Gastrocnemius medialis (tissue), 4 donors: ENCODE measurements around the gene PMVK. TPM values are rescaled to one million over a fixed set of nuclear protein-coding genes. Genes with fewer than 3 reads are reported as not detected.

ENCODE experiments used
- ATAC-seq, 2 donors: fragments of 150-250 bp; one replicate each; pipeline ENCODE4 v1.9.1; 2016
- DNase-seq, 2 donors: peaks; one replicate each; pipeline ENCODE4 v3.0.0-alpha.2; 2019
- H3K27ac ChIP-seq, 4 donors: fragments of 200-600 bp; sonication (generic); 1 replicate in 1 of 4; 2 replicates in 3 of 4; pipeline ENCODE4 v1.5.1; 2016 to 2018; ENCODE audit warnings: mild to moderate bottlenecking in 2 of 4, moderate library complexity in 1 of 4
- H3K27me3 ChIP-seq, 3 donors: fragments of 200-600 bp; sonication (generic) in 2 of 3; 1 replicate in 1 of 3; 2 replicates in 2 of 3; pipeline versions ENCODE4 v1.5.1 to v1.6.0; 2016 to 2019; ENCODE audit warnings: mild to moderate bottlenecking in 1 of 3, moderate library complexity in 1 of 3
- H3K36me3 ChIP-seq, 2 donors: fragments of 200-600 bp; sonication (generic) in 1 of 2; one replicate each; pipeline ENCODE4 v1.5.1; 2017 to 2018
- H3K4me1 ChIP-seq, 2 donors: fragments of 200-600 bp; sonication (generic) in 1 of 2; one replicate each; pipeline ENCODE4 v1.5.1; 2016 to 2017; ENCODE audit warnings: mild to moderate bottlenecking in 2 of 2
- H3K4me3 ChIP-seq, 4 donors: fragments of 200-600 bp; sonication (generic) in 3 of 4; 1 replicate in 1 of 4; 2 replicates in 3 of 4; pipeline ENCODE4 v1.5.1; 2016 to 2019; ENCODE audit warnings: mild to moderate bottlenecking in 2 of 4
- H3K9me3 ChIP-seq, 3 donors: fragments of 200-600 bp; sonication (generic) in 2 of 3; 1 replicate in 1 of 3; 2 replicates in 2 of 3; pipeline ENCODE4 v1.5.1; 2016 to 2019
- POLR2A ChIP-seq, 2 donors: fragments of 450-650 bp; IDR thresholded peaks; one replicate each; pipeline ENCODE4 v1.6.1; 2017; ENCODE audit warnings: antibody characterized with exemption in 2 of 2, mild to moderate bottlenecking in 2 of 2, moderate library complexity in 2 of 2
- in situ Hi-C, 4 donors: fragments of 200-750 bp; cut with MboI; loops; one replicate each; pipeline versions ENCODE4 v1.15.0 to v1.8.0; 2017; ENCODE audit warnings: low sequenced_read_pairs in 4 of 4
- intact Hi-C: fragments of 100-400 bp; cut with DNase I; formaldehyde crosslinking; loops from one replicate; pipeline ENCODE4 v1.15.1; 2023; ENCODE audit warnings: low total_unique reads
- total RNA-seq, 4 donors: library from RNA; depleted of rRNA; stranded (reverse); fragments of >200 nt; gene quantifications; one replicate each; pipeline versions ENCODE4 v1.1.0 to v1.2.3, GENCODE V29; 2016
- TF ChIP-seq, protein P1 (sequence below), 5 experiments: fragments of 450-650 bp in 3 of 5; fragments of 200-600 bp in 2 of 5; sonication (generic) in 2 of 5; IDR thresholded peaks in 4 of 5; conservative IDR thresholded peaks in 1 of 5; 1 replicate in 4 of 5; 2 replicates in 1 of 5; pipeline ENCODE4 v1.5.1; 2016 to 2019; ENCODE audit warnings: antibody characterized with exemption in 5 of 5, mild to moderate bottlenecking in 3 of 5, moderate library complexity in 3 of 5

The PMVK gene
- total RNA-seq, 4 donors from 2014 or later = 4.6 to 7.6 (median 6.1) TPM

DNA sequence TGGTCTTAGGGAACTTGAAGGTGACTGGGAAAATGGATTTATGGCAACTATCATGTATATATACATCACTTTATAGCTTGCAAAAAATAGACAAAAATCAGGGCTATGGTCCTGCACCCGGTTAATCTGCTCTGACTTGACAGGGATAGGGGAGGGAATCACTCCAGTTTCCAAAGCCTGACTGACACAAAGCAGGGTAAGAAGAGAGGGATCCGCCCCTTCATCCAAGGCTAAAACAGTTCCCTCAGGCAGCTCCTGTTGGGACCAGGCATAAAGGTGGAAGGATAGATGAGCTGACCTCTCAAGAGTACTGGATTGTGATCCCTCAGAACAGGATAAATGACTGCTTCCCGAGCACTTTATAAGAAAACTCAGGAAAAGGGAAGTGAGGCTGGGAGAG is 18.0 kb upstream of the PMVK start:
- H3K27ac ChIP-seq = peak overlapping the region; percentile 92 to 98 (median 94)
- ATAC-seq = no peak
- no peak for DNase-seq
- peaks cover 53 to 56% of the 10 kb centered on the region in 2 donors for H3K4me1 ChIP-seq
- no peaks in the 10 kb centered on the region for H3K27me3 ChIP-seq
- peaks cover 0 to 29% of the 10 kb centered on the region in 2 donors for H3K36me3 ChIP-seq
- intact Hi-C loops = no loop called here
- in situ Hi-C loops = loop anchor here in 1 of 4 donors (25.0 kb wide), 1 partner anchor 108 kb away; the partner anchor contains the start of genes ADAM15 and EFNA4
- no peaks in the 10 kb centered on the region for H3K9me3 ChIP-seq
- peak overlapping the region; percentile 67 to 77 (median 69) for H3K4me3 ChIP-seq
- TF ChIP-seq, protein P1, sequence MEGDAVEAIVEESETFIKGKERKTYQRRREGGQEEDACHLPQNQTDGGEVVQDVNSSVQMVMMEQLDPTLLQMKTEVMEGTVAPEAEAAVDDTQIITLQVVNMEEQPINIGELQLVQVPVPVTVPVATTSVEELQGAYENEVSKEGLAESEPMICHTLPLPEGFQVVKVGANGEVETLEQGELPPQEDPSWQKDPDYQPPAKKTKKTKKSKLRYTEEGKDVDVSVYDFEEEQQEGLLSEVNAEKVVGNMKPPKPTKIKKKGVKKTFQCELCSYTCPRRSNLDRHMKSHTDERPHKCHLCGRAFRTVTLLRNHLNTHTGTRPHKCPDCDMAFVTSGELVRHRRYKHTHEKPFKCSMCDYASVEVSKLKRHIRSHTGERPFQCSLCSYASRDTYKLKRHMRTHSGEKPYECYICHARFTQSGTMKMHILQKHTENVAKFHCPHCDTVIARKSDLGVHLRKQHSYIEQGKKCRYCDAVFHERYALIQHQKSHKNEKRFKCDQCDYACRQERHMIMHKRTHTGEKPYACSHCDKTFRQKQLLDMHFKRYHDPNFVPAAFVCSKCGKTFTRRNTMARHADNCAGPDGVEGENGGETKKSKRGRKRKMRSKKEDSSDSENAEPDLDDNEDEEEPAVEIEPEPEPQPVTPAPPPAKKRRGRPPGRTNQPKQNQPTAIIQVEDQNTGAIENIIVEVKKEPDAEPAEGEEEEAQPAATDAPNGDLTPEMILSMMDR (IDR thresholded peaks at IDR 0.05 in 4 of 5, conservative IDR thresholded peaks at IDR 0.05 in 1 of 5) = no peak
- no peak for TF ChIP-seq POLR2A (IDR thresholded peaks at IDR 0.05)

GRCh38 chr1:154953611-154954038 is 17.1 kb upstream of the PMVK start:
- H3K27me3 ChIP-seq = no peaks in the 10 kb centered on the region
- H3K4me1 ChIP-seq = peaks cover 53 to 56% of the 10 kb centered on the region in 2 donors
- peak overlapping the region; percentile 5 to 70 (median 46) for H3K4me3 ChIP-seq
- H3K9me3 ChIP-seq = no peaks in the 10 kb centered on the region
- DNase-seq = no peak
- in situ Hi-C loops = loop anchor here in 1 of 4 donors (25.0 kb wide), 1 partner anchor 109 kb away; the partner anchor contains the start of genes ADAM15 and EFNA4
- TF ChIP-seq, protein P1 (IDR thresholded peaks at IDR 0.05 in 4 of 5, conservative IDR thresholded peaks at IDR 0.05 in 1 of 5) = no peak
- TF ChIP-seq POLR2A (IDR thresholded peaks at IDR 0.05) = no peak
- ATAC-seq = no peak
- H3K27ac ChIP-seq = peak overlapping the region; percentile 40 to 94 (median 92)
- intact Hi-C loops = no loop called here
- H3K36me3 ChIP-seq = peaks cover 0 to 20% of the 10 kb centered on the region in 2 donors

DNA sequence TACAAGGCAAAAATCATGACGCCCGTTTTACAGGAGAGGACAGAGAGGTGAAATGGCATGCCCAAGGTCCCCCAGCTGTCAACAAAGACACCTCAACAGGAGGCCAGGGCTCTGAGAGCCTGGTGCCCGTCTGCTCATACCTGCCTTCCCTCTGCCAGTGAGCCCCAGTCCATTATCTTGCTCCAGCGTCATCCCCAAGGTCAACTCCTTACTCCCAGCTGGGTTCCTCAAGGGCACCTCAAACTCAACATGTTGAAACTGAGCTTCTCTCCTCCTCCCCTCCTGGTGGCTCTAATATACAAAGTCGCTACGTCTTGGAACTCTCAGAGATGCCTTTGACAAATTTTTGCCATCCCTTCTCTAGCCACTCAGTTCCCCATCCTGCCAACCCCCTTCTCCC is 16.1 kb upstream of the PMVK start:
- Histone ChIP-seq H3K9me3 (no peaks in the 10 kb centered on the region), H3K36me3 (peaks cover 0 to 26% of the 10 kb centered on the region in 2 donors), H3K4me3 (no peak overlapping the region), H3K4me1 (peaks cover 53% of the 10 kb centered on the region in 2 donors), H3K27ac (peak overlapping the region in 2 of 4 donors; percentile 32 to 93), H3K27me3 (no peaks in the 10 kb centered on the region)
- DNase-seq (no peak), ATAC-seq (no peak)
- intact Hi-C loops (no loop called here), in situ Hi-C loops (loop anchor here in 1 of 4 donors (25.0 kb wide), 1 partner anchor 110 kb away; the partner anchor contains the start of genes ADAM15 and EFNA4)
- TF ChIP-seq POLR2A (IDR thresholded peaks at IDR 0.05) = no peak
- TF ChIP-seq, protein P1 (IDR thresholded peaks at IDR 0.05 in 4 of 5, conservative IDR thresholded peaks at IDR 0.05 in 1 of 5) = no peak

GRCh38 chr1:154951901-154952657 is 15.6 kb upstream of the PMVK start:
- Histone ChIP-seq H3K27ac (peak overlapping the region in 2 of 4 donors; percentile 27 to 93), H3K4me3 (no peak overlapping the region), H3K4me1 (peaks cover 47% of the 10 kb centered on the region in 2 donors), H3K9me3 (no peaks in the 10 kb centered on the region), H3K36me3 (peaks cover 0 to 31% of the 10 kb centered on the region in 2 donors), H3K27me3 (no peaks in the 10 kb centered on the region)
- ATAC-seq (no peak), DNase-seq (no peak)
- intact Hi-C loops = no loop called here
- in situ Hi-C loops = loop anchor here in 1 of 4 donors (25.0 kb wide), 1 partner anchor 110 kb away; the partner anchor contains the start of genes ADAM15 and EFNA4
- TF ChIP-seq POLR2A (IDR thresholded peaks at IDR 0.05) = no peak
- TF ChIP-seq, protein P1 (IDR thresholded peaks at IDR 0.05 in 4 of 5, conservative IDR thresholded peaks at IDR 0.05 in 1 of 5) = no peak
